Measurements from ENCODE around the gene ACADSB.

DNA sequence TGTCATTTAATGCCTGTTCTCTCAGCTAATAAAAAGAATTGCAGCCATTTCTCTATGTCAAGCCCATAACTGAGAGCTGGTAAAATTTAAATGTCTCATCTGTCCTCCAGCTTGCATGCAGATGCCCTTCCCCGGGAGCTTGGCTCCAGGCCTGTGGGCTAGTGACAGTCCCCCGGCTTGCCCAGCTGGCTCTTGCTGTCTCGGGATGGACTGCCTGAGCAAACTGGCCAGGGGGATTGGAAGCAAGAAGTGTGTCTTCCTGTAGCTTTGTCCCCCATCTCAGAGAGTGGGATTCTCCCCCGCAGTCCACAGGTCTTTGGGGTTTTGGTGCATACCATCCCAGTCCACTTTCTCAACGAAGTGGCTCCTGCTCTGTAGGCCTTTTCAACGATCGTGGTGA lies 73.1 kb downstream of the ACADSB start:
- TF ChIP-seq, protein P1, sequence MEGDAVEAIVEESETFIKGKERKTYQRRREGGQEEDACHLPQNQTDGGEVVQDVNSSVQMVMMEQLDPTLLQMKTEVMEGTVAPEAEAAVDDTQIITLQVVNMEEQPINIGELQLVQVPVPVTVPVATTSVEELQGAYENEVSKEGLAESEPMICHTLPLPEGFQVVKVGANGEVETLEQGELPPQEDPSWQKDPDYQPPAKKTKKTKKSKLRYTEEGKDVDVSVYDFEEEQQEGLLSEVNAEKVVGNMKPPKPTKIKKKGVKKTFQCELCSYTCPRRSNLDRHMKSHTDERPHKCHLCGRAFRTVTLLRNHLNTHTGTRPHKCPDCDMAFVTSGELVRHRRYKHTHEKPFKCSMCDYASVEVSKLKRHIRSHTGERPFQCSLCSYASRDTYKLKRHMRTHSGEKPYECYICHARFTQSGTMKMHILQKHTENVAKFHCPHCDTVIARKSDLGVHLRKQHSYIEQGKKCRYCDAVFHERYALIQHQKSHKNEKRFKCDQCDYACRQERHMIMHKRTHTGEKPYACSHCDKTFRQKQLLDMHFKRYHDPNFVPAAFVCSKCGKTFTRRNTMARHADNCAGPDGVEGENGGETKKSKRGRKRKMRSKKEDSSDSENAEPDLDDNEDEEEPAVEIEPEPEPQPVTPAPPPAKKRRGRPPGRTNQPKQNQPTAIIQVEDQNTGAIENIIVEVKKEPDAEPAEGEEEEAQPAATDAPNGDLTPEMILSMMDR (IDR thresholded peaks at IDR 0.05 in 8 of 11, conservative IDR thresholded peaks at IDR 0.05 in 3 of 11): no peak
- TF ChIP-seq POLR2AphosphoS5 (IDR thresholded peaks at IDR 0.05): no peak
- no peak for TF ChIP-seq POLR2A (IDR thresholded peaks at IDR 0.05)

Data from spleen (tissue), 7 donors.